Epithelial cell of proximal tubule (primary cell): ENCODE measurements around the gene WBP1L. TPM values are rescaled to one million over a fixed set of nuclear protein-coding genes. Genes with fewer than 3 reads are reported as not detected.

ENCODE experiments used
- DNase-seq: peaks from one replicate; pipeline ENCODE4 v3.0.0-alpha.2; 2011; ENCODE audit warnings: low read depth
- H3K4me3 ChIP-seq: 2 replicates; pipeline ENCODE4 v1.5.1; 2011; ENCODE audit warnings: low read depth, mild to moderate bottlenecking, low read length
- total RNA-seq: library from RNA; depleted of rRNA; stranded (reverse); fragments of >200 nt; gene quantifications from 2 replicates; pipeline ENCODE4 v1.2.3, GENCODE V29; 2015
- TF ChIP-seq, protein P1 (sequence below): conservative IDR thresholded peaks from 2 replicates; pipeline ENCODE4 v1.5.1; 2012; ENCODE audit warnings: low read depth, mild to moderate bottlenecking, low read length

The WBP1L gene
- total RNA-seq, 1 donor from 2014 or later: 18.4 TPM

DNA sequence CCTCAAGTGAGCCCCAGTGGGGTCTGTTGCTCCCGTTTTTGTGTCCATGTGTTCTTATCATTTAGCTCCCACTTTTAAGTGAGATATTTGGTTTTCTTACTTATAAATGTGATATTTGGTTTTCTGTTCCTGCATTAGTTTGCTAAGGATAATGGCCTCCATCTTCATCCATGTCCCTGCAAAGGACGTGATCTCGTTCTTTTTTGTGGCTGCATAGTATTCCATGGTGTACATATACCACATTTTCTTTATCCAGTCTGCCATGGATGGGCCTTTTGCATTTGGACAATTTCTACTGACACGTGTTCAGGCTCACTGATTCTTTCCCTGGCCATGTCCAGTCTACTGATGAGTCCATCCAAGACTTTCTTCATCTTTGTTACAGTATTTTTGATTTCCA is 19.8 kb upstream of the WBP1L start:
- no peak overlapping the region for H3K4me3 ChIP-seq
- no peak for DNase-seq
- TF ChIP-seq, protein P1, sequence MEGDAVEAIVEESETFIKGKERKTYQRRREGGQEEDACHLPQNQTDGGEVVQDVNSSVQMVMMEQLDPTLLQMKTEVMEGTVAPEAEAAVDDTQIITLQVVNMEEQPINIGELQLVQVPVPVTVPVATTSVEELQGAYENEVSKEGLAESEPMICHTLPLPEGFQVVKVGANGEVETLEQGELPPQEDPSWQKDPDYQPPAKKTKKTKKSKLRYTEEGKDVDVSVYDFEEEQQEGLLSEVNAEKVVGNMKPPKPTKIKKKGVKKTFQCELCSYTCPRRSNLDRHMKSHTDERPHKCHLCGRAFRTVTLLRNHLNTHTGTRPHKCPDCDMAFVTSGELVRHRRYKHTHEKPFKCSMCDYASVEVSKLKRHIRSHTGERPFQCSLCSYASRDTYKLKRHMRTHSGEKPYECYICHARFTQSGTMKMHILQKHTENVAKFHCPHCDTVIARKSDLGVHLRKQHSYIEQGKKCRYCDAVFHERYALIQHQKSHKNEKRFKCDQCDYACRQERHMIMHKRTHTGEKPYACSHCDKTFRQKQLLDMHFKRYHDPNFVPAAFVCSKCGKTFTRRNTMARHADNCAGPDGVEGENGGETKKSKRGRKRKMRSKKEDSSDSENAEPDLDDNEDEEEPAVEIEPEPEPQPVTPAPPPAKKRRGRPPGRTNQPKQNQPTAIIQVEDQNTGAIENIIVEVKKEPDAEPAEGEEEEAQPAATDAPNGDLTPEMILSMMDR: no peak

- DNase-seq: no peak
Observed at GRCh38 chr10:102726274-102726673, 17.5 kb upstream of the WBP1L start.

GRCh38 chr10:102727037-102727818 is 16.5 kb upstream of the WBP1L start:
- DNase-seq: no peak
- H3K4me3 ChIP-seq: no peak overlapping the region
- TF ChIP-seq, protein P1: no peak

More at GRCh38 chr10:102726274-102726673, 17.5 kb upstream of the WBP1L start:
- TF ChIP-seq, protein P1: no peak
- H3K4me3 ChIP-seq: no peak overlapping the region

- TF ChIP-seq, protein P1: peak; percentile 96
- DNase-seq: no peak
- no peak overlapping the region for H3K4me3 ChIP-seq
Observed at GRCh38 chr10:102729029-102730026, 14.4 kb upstream of the WBP1L start.

DNA sequence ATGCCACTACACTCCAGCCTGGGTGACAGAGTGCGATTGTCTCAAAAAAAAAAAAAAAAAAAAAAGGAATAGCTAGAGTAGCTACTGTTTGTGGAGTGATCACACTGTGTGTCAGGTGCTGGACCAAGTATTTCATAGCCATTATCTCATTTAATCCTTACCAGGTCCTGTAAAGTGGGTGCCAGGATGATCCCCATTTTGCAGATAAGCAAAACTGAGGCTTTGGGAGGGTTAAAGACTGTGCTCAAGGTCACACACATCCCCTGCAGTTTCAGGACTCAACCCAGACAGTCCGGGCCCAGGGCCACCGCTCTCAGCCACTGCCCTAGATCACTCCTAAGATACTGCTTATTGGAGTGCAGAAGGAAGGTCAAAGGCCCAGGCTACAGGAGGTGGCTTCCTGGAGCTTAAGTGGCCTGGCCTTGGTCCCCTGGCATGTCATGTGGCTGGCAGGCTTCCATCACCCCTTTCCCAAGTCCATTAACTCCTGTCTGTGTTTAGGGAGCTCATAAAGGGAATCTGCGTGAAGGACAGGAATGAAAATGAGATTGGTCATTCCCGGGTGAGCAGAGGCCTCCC is 12.4 kb upstream of the WBP1L start:
- TF ChIP-seq, protein P1: no peak
- no peak overlapping the region for H3K4me3 ChIP-seq
- DNase-seq: no peak

DNA sequence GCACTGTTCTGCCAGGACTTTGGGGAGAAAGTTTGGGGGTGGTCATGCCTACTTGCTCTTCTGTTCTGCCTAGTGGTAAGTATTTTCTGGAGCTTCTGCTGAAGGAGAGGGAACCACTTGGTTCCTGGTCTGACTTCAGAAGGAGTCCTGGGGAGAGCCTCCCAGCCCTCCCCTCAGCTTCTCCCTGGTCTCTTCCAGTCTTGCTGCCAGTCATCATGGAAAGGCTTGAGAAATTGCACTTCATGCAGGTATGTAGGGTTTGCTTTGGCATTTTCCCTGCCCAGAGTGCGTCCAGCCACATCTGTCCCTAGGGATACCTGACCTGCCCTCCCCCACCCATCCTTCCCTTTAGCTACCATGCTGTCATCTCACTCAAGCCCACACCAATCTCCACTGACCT is 11.1 kb upstream of the WBP1L start:
- TF ChIP-seq, protein P1: no peak
- DNase-seq: no peak
- no peak overlapping the region for H3K4me3 ChIP-seq
